ENCODE results near the gene UBE2G1. TPM values are rescaled to one million over a fixed set of nuclear protein-coding genes. Genes with fewer than 3 reads are reported as not detected.

The UBE2G1 gene
- total and polyA plus RNA-seq, 2 of the 13 experiments (the other 11 are each of a cell fraction or from before 2014, with no cell fraction given) = 27.9 to 42.6 TPM

DNA sequence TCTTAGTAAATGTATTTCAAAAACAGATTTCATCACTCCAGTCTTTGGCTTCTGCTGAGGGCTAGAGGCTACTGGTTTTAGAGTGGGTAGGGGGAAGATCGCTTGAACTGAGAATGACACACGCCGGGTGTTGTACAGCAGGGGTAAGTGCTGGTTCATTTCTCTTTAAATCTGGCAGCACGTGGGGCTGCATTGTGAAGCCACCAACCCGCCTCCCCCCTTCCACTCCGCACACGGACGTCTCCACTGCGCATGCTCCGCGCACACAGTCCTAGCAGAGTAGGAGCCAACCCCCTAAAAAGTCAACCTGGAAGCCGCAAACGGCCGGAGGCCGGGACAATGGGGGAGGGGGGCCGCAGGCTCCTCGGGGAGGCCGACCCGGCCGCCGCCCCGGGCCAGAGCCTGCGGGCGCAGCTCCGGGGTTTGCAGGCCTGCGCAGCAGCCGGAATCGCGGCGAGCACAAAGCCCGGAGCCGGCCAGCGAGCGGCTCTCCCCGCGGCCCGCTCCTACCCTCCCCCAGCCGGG lies 1.3 kb downstream of the UBE2G1 start (continued):
- no peak for TF ChIP-seq LCORL (IDR thresholded peaks at IDR 0.05)
- TF ChIP-seq LCORL (CRISPR knock-in tag; IDR thresholded peaks at IDR 0.05) = peak; percentile 54

DNA sequence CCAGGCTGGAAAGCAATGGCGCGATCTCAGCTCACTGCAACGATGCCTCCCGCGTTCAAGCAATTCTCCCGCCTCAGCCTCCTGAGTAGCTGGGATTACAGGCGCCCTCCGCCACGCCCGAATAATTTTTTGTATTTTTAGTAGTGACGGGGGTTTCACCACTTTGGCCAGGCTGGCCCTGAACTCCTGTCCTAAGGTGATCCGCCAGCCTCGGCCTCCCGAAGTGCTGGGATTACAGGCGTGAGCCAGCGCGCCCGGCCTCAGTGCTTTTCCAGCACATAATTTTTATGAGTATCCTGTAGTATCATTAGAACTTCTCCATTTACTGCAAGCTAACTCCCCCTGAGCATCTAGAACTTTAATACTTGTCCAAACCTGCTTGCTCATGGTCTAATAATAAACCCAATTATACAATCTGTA lies 1.8 kb downstream of the UBE2G1 start:
- intact Hi-C loops (cut with micrococcal nuclease; ENCODE audit: unreplicated experiment) (loop anchor here (5.0 kb wide), 2 partner anchors 52 to 222 kb away; partner anchors contain the start of genes CYB5D2 and ZZEF1), in situ Hi-C loops (cut with HindIII; ENCODE audit: extremely low pct_ligation_motif_present, low pct_unique_long_range_greater_than_20kb) (no loop called here)
- Histone ChIP-seq H3K4me1 (ENCODE audit: insufficient read depth, low read length) (peaks cover 49% of the 10 kb centered on the region), H3K36me3 (replicated peaks in 1 of 2; ENCODE audit: control insufficient read depth in 1 of 2, insufficient read depth in 2 of 2, low read length in 2 of 2) (peaks cover 1 to 5% of the 10 kb centered on the region in 2 experiments; a peak in 3 of 5 replicates), H3K9me3 (ENCODE audit: low read length) (no peaks in the 10 kb centered on the region), H3K27ac (ENCODE audit: extremely low read length, insufficient read depth, low read length) (peak overlapping the region; percentile 95), H3K4me2 (ENCODE audit: low read depth, low read length) (peak overlapping the region; percentile 97), H3K4me3 (replicated peaks in 1 of 3; ENCODE audit: insufficient read depth in 1 of 3, low read depth in 2 of 3, low read length in 3 of 3) (peak overlapping the region; percentile 94 to 97 (median 97)), H4K20me1 (ENCODE audit: insufficient read depth, low read length) (no peaks in the 10 kb centered on the region; the same call in none of the 2 replicates), H2AFZ (ENCODE audit: low read length) (no peak overlapping the region), H3K27me3 (ENCODE audit: control insufficient read depth in 1 of 2, insufficient read depth in 2 of 2, low read length in 2 of 2) (no peaks in the 10 kb centered on the region; a peak in 1 of 5 replicates), H3K9ac (ENCODE audit: insufficient read depth, low read depth, low read length) (peak overlapping the region; percentile 97), H3K79me2 (ENCODE audit: insufficient read depth, low read length) (peaks cover 56% of the 10 kb centered on the region)
- POLR2A ChIA-PET = no interaction called here
- no peak for ATAC-seq
- TF ChIP-seq ZNF501 (CRISPR knock-in tag; IDR thresholded peaks at IDR 0.05) (0 out of 2 replicates have a peak, but pooled peaks have one; percentile 15), ZNF234 (CRISPR knock-in tag; conservative IDR thresholded peaks at IDR 0.05) (no peak), TMF1 (CRISPR knock-in tag; IDR thresholded peaks at IDR 0.05; ENCODE audit: low read depth) (no peak), FOSL2 (CRISPR knock-in tag; IDR thresholded peaks at IDR 0.05) (no peak), ZBTB38 (CRISPR knock-in tag; IDR thresholded peaks at IDR 0.05) (peak; percentile 81)
- TF ChIP-seq, protein P1, sequence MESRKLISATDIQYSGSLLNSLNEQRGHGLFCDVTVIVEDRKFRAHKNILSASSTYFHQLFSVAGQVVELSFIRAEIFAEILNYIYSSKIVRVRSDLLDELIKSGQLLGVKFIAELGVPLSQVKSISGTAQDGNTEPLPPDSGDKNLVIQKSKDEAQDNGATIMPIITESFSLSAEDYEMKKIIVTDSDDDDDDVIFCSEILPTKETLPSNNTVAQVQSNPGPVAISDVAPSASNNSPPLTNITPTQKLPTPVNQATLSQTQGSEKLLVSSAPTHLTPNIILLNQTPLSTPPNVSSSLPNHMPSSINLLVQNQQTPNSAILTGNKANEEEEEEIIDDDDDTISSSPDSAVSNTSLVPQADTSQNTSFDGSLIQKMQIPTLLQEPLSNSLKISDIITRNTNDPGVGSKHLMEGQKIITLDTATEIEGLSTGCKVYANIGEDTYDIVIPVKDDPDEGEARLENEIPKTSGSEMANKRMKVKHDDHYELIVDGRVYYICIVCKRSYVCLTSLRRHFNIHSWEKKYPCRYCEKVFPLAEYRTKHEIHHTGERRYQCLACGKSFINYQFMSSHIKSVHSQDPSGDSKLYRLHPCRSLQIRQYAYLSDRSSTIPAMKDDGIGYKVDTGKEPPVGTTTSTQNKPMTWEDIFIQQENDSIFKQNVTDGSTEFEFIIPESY (CRISPR knock-in tag; IDR thresholded peaks at IDR 0.05) = 0 out of 2 replicates have a peak, but pooled peaks have one; percentile 50
- CTCF ChIA-PET (ENCODE audit: low intra/inter-chr PET ratio, low total read pairs) = no interaction called here
- WGBS (ENCODE audit: low lambda C conversion rate) = 81% methylated on average over 18 of the region's 18 CpGs
- DNase-seq (ENCODE audit: low spot score) = no peak
- FAIRE-seq = no peak
- TSS peak; percentile 50 for BruUV-seq (replicated peaks)

Data from HepG2 (cell line).